ENCODE data around the gene RAET1L. TPM values are rescaled to one million over a fixed set of nuclear protein-coding genes. Genes with fewer than 3 reads are reported as not detected.
"Not testable (repeated sequence)": the region's sequence is repeated elsewhere in the genome, so short reads cannot be mapped to it uniquely, and the experiment has no call there.

RAET1L gene, protein sequence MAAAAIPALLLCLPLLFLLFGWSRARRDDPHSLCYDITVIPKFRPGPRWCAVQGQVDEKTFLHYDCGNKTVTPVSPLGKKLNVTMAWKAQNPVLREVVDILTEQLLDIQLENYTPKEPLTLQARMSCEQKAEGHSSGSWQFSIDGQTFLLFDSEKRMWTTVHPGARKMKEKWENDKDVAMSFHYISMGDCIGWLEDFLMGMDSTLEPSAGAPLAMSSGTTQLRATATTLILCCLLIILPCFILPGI
- total RNA-seq (2022) (1.2 TPM in 2 replicates), Bru-seq, nascent RNA (percentile 23 among the genes with signal in this experiment), BruChase-seq, experiment 1, labeled RNA remaining after a 6-hour chase (percentile 37 among the genes with signal in this experiment), BruChase-seq, experiment 2, labeled RNA remaining after a 2-hour chase (percentile 13 among the genes with signal in this experiment)
- long read RNA-seq, partial matches to known transcripts: 0 of 3 reads
- long read RNA-seq, other reads (novel, unspliced or antisense): 0 of 3 reads

GRCh38 chr6:150025201-150025917, at the start of gene RAET1L:
Gene RAET1L (minus strand): TSS chr6:150025532. CDS start chr6:150025471, 61 bp downstream.
- peak within 1 kb of the TSS; percentile 74 for H3K27ac Mint-ChIP-seq (ENCODE audit: low read depth, unreplicated experiment)
- peak; percentile 85 for DNase-seq (ENCODE audit: unreplicated experiment)
- no TSS peak for BruUV-seq (replicated peaks)
- ChIA-PET POLR2A (interaction anchor here (0.6 to 1.4 kb wide), 5 partner anchors 43 to 414 kb away, joined by 3 read pairs; partner anchors contain the start of gene ULBP3), CTCF (interaction anchor here (0.6 to 1.5 kb wide), 4 partner anchors 52 to 812 kb away, joined by 3 to 9 read pairs (median 4); no protein-coding TSS in a partner anchor)
- no peak for TF ChIP-seq CTCF (IDR thresholded peaks at IDR 0.05; ENCODE audit: unreplicated experiment)
- no peaks in the 10 kb centered on the region for H3K36me3 Mint-ChIP-seq (ENCODE audit: insufficient read depth, unreplicated experiment)
- H3K4me1 Mint-ChIP-seq (ENCODE audit: insufficient read depth, unreplicated experiment): peaks cover 23% of the 10 kb centered on the region
- H3K9me3 Mint-ChIP-seq (ENCODE audit: unreplicated experiment): no peaks in the 10 kb centered on the region
- intact Hi-C loops (cut with micrococcal nuclease): loop anchor here (5.0 kb wide), 1 partner anchor 42 kb away; the partner anchor contains the start of gene ULBP3
- H3K4me3 Mint-ChIP-seq (ENCODE audit: unreplicated experiment): peak within 1 kb of the TSS; percentile 76
- H3K27me3 Mint-ChIP-seq (ENCODE audit: insufficient read depth, unreplicated experiment): no peaks in the 10 kb centered on the region

DNA sequence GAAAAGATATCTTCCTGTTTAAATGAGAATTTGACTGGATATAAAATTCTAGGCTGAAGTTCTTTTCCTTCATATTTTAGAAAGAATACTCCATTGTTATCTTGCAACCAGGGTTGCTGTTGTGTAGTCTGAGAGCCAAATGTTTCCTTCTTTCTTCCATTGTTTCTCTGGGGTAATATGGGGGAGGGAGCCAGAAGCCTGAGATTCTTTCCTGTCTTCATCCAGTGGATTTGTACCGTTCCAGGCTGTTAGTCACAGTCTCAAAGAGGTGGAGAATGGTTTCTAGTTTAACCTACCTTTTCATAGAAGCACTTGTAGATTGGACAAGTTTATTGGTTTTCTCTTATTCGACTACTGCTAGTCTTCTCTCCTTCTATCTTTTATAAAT, 49.7 kb upstream of the RAET1L start:
- no peak overlapping the region for H3K4me3 Mint-ChIP-seq (ENCODE audit: unreplicated experiment)
- ChIA-PET POLR2A (interaction anchor here (0.6 to 1.7 kb wide), 5 partner anchors 90 to 1008 kb away, joined by 3 read pairs; no protein-coding TSS in a partner anchor), CTCF (interaction anchor here (0.6 to 17.8 kb wide), 2 partner anchors 17 to 319 kb away, joined by 6 to 207 read pairs; no protein-coding TSS in a partner anchor)
- H3K4me1 Mint-ChIP-seq (ENCODE audit: insufficient read depth, unreplicated experiment): peaks cover 37% of the 10 kb centered on the region
- H3K9me3 Mint-ChIP-seq (ENCODE audit: unreplicated experiment): no peaks in the 10 kb centered on the region
- intact Hi-C loops (cut with micrococcal nuclease): no loop called here
- no peak for TF ChIP-seq CTCF (IDR thresholded peaks at IDR 0.05; ENCODE audit: unreplicated experiment)
- no peak overlapping the region for H3K27ac Mint-ChIP-seq (ENCODE audit: low read depth, unreplicated experiment)
- DNase-seq (ENCODE audit: unreplicated experiment): no peak
- BruUV-seq (replicated peaks): no TSS peak
- no peaks in the 10 kb centered on the region for H3K36me3 Mint-ChIP-seq (ENCODE audit: insufficient read depth, unreplicated experiment)
- no peaks in the 10 kb centered on the region for H3K27me3 Mint-ChIP-seq (ENCODE audit: insufficient read depth, unreplicated experiment)

DNA sequence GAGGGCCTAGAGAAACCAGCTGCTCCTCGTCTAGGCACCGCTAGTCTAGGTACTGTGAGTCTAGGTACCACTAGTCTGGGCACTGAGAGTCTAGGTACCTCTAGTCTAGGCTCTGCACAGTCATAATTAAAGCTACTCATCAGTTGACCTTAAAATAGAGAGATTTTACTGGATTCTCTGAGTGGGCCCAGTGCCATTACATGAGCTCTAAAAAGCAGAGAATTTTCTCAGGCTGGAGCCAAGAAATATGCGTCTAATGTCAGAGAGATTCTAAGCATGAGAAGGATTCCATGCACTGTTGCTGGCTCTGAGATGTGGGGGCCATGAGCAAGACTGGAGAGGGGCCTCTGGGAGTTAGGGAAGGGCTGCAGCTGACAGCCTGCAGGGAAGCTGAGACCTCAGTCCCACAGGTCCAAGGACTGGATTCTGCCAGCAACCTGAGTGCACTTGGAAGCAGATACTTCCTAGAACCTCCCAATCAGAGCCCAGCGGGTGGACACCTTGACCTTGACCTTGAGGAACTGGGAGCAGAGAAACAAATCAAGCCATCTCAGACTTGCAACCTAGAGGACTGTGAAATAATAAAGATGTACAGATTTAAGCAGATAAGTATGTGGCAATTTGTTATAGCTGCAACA, 49.2 kb upstream of the RAET1L start:
- DNase-seq (ENCODE audit: unreplicated experiment); H3K36me3 Mint-ChIP-seq (ENCODE audit: insufficient read depth, unreplicated experiment); H3K9me3 Mint-ChIP-seq (ENCODE audit: unreplicated experiment); intact Hi-C loops (cut with micrococcal nuclease); BruUV-seq (replicated peaks); H3K4me3 Mint-ChIP-seq (ENCODE audit: unreplicated experiment); H3K27ac Mint-ChIP-seq (ENCODE audit: low read depth, unreplicated experiment); H3K27me3 Mint-ChIP-seq (ENCODE audit: insufficient read depth, unreplicated experiment): not testable (repeated sequence)
- ChIA-PET CTCF (interaction anchor here (17.8 kb wide), 1 partner anchor 319 kb away, joined by 207 read pairs; no protein-coding TSS in a partner anchor), POLR2A (interaction anchor here (1.7 kb wide), 1 partner anchor 319 kb away, joined by 3 read pairs; no protein-coding TSS in a partner anchor)
- H3K4me1 Mint-ChIP-seq (ENCODE audit: insufficient read depth, unreplicated experiment): peaks cover 39% of the 10 kb centered on the region

DNA sequence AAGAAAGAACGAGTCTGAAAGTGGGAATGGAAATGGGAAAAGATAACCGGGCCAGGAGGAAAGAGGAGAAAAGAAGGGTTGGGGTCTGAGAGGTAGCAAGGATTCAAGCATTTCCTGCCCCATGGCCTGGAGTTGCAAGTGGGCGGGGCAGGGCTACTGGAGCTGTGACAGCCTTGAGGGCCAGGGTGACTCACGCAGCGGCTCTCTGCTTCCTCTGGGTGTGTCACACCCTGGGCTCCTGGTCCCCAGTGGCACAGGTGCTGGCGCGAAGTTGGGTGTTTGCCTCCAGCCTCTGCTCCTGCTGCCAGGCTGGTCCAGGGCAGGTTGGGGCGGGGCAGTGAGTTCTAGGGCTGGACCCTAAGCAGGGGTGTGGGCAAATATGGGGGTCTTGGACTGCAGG, 46.9 kb upstream of the RAET1L start:
- no peak overlapping the region for H3K4me3 Mint-ChIP-seq (ENCODE audit: unreplicated experiment)
- no peaks in the 10 kb centered on the region for H3K27me3 Mint-ChIP-seq (ENCODE audit: insufficient read depth, unreplicated experiment)
- TF ChIP-seq CTCF (IDR thresholded peaks at IDR 0.05; ENCODE audit: unreplicated experiment): no peak
- ChIA-PET POLR2A (interaction anchor here (1.1 to 1.5 kb wide), 3 partner anchors 84 to 265 kb away, joined by 3 read pairs; no protein-coding TSS in a partner anchor), CTCF (interaction anchor here (0.8 to 17.8 kb wide), 3 partner anchors 64 to 321 kb away, joined by 3 to 207 read pairs (median 4); no protein-coding TSS in a partner anchor)
- peak; percentile 77 for DNase-seq (ENCODE audit: unreplicated experiment)
- H3K36me3 Mint-ChIP-seq (ENCODE audit: insufficient read depth, unreplicated experiment): no peaks in the 10 kb centered on the region
- peaks cover 33% of the 10 kb centered on the region for H3K4me1 Mint-ChIP-seq (ENCODE audit: insufficient read depth, unreplicated experiment)
- intact Hi-C loops (cut with micrococcal nuclease): no loop called here
- H3K9me3 Mint-ChIP-seq (ENCODE audit: unreplicated experiment): no peaks in the 10 kb centered on the region
- no TSS peak for BruUV-seq (replicated peaks)
- no peak overlapping the region for H3K27ac Mint-ChIP-seq (ENCODE audit: low read depth, unreplicated experiment)
